Bronchial epithelial cell (primary cell): ENCODE data around the gene LATS2. TPM values are rescaled to one million over a fixed set of nuclear protein-coding genes. Genes with fewer than 3 reads are reported as not detected.

Experiments used
- DNase-seq: peaks from one replicate; pipeline ENCODE4 v3.0.0-alpha.2; 2010; ENCODE audit warnings: low read depth
- FAIRE-seq: peaks from 2 replicates; lab custom pipeline; 2011; peaks lifted over from hg19 to GRCh38; lab: Jason Lieb, UNC
- H3K27me3 ChIP-seq: 2 replicates; pipeline ENCODE4 v1.5.1; 2011; ENCODE audit warnings: low read length; ENCODE audit not compliant: control insufficient read depth, insufficient read depth
- H3K36me3 ChIP-seq: 2 replicates; pipeline ENCODE4 v1.5.1; 2011; ENCODE audit warnings: low read length; ENCODE audit not compliant: control insufficient read depth, insufficient read depth
- H3K4me3 ChIP-seq: 2 replicates; pipeline ENCODE4 v1.5.1; 2011; ENCODE audit warnings: mild to moderate bottlenecking, low read depth, low read length, control low read depth
- CTCF ChIP-seq: IDR thresholded peaks from 2 replicates; pipeline ENCODE4 v1.5.1; 2011; ENCODE audit warnings: mild to moderate bottlenecking, moderate library complexity, low read length, control low read depth, inconsistent platforms; ENCODE audit not compliant: insufficient read depth, severe bottlenecking
- total RNA-seq: library from RNA; depleted of rRNA; stranded (reverse); fragments of >200 nt; gene quantifications from 2 replicates; pipeline ENCODE4 v1.2.1, GENCODE V29; 2014

LATS2 gene
- total RNA-seq, 1 donor from 2014 or later, result 5.3 TPM

- Histone ChIP-seq H3K27me3 (no peaks in the 10 kb centered on the region), H3K4me3 (no peak overlapping the region), H3K36me3 (peaks cover 3% of the 10 kb centered on the region)
- TF ChIP-seq CTCF, result no peak
- FAIRE-seq (no peak), DNase-seq (no peak)
Measured at GRCh38 chr13:21013682-21014038, 47.7 kb downstream of the LATS2 start.

DNA sequence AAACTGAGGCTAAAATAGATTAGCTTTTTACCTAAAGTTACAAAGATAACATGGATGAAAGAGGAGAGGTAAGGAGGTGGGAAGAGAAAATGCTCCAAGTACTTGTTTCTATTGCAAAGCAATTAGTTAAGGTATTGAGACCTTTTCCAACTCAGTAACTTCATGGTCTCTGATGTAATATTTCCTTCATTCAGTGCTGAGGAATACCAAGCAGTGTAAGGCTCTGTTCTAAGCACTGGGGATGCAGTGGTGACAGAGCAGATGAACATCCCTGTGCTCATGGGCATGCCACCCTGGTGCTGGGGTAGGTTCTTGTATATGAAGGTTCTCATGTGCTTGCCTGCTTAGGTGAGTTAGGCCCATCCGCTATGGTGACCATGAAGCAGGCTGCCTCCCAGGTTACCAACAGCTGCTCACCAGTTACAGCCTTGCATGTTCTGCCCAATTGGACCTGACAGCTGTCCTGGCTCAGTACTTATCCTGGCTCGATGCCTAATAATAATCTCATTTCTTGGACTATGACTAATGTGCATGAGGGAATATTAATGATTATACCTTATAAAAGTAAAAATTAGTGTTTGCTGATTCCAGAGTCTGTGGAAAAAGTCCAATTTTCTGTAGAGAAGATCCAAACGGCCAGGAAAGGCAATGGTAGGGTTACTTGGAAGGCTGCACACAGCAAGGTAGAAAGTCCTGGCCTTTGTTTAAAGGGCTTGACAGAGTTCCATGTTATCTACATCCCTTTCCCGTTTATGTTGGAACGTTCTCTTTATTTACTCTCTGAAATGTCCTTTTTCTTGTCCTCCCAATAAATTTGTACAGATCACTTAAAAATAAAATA lies 48.3 kb downstream of the LATS2 start:
- Histone ChIP-seq H3K27me3 (no peaks in the 10 kb centered on the region), H3K4me3 (no peak overlapping the region), H3K36me3 (peaks cover 3% of the 10 kb centered on the region)
- DNase-seq (no peak), FAIRE-seq (no peak)
- no peak for TF ChIP-seq CTCF

DNA sequence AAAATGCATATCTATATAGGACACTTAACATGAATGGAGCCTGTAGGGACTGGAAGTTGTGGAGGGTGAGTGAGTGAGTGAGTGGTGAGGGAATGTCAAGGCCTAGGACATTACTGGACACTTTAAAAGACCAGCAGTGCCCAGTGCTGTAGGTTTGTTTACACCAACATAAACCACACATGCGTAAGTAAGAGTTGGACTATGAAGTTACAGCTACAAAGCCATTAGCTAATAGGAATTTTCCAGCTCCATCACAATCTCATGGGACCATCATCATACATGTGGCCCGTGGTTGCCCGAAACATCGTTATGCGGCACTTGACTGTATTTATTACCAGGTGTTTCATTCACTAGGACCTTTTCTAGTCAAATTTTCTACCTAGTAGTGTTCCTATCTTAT lies 49.2 kb downstream of the LATS2 start:
- no peak for FAIRE-seq
- TF ChIP-seq CTCF, result no peak
- no peak overlapping the region for H3K4me3 ChIP-seq
- H3K27me3 ChIP-seq, result no peaks in the 10 kb centered on the region
- H3K36me3 ChIP-seq, result peaks cover 3% of the 10 kb centered on the region
- no peak for DNase-seq

DNA sequence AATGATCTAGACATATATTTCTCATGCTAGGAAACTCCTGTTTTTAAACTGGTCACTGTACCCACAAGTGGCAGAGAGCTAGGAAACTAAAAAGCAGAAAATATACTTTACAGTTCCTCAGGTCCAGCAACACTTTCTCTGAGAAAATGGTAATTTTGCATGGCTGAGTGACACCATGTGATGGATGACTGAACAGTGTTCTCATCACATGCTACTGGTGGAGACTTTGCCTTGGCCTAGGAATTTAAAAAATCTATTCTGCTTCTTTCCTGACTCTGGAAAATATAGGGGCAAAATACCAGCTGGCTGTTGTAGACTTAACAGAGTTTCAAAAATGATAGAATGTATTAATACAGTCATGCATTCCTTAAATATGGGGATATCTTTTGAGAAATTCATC lies 50.0 kb downstream of the LATS2 start:
- FAIRE-seq, result no peak
- TF ChIP-seq CTCF, result no peak
- DNase-seq, result no peak
- Histone ChIP-seq H3K4me3 (no peak overlapping the region), H3K27me3 (no peaks in the 10 kb centered on the region), H3K36me3 (peaks cover 2% of the 10 kb centered on the region)

- Histone ChIP-seq H3K4me3 (no peak overlapping the region), H3K36me3 (peaks cover 2% of the 10 kb centered on the region), H3K27me3 (no peaks in the 10 kb centered on the region)
- no peak for TF ChIP-seq CTCF
- DNase-seq (no peak), FAIRE-seq (no peak)
Measured at GRCh38 chr13:21010621-21011020, 50.8 kb downstream of the LATS2 start.

- TF ChIP-seq CTCF, result no peak
- Histone ChIP-seq H3K36me3 (peaks cover 2% of the 10 kb centered on the region), H3K27me3 (no peaks in the 10 kb centered on the region), H3K4me3 (no peak overlapping the region)
- DNase-seq (no peak), FAIRE-seq (no peak)
Measured at GRCh38 chr13:21009036-21009435, 52.4 kb downstream of the LATS2 start.
